ENCODE measurements around the gene SMOC2.

Gene SMOC2

DNA sequence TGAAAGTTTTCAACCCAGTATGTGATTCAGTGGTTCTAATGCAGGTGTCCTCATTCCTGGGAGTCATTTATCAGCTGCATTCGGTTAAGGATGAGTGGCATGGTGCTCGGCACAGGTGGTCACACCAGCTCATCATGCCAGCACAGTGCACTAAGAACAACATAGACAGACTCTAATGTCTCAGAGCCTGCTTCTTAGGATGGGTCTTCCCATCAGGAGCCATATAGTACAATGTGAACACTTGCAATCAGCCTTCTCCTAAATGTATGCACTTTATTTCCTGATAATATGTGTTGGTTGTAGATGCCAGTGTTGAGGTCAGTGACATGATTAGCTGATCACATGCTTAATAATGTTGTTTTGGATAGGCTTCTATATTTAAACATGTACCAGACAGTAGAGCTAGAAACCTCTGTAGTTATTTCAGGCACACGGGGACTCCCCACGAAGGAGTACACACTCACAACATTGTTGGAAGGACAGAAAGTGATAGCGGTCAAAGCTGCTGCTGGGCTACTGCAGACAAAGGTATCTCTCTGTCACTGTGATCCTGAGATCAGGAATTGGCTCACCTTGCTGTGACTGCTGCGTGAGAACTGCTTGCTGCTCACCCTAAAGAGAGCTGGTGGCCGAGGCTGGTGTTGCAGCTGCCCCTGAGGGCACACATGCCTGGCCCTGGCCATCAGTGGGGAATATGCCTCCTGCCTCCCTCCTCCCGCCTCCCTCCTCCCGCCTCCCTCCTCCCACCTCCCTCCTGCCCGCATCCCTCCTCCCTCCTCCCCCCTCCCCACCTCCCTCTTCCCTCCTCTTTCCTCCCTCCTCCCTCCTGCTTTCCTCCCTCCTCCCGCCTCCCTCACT lies 195.4 kb downstream of the SMOC2 start:
- no peak for DNase-seq

DNA sequence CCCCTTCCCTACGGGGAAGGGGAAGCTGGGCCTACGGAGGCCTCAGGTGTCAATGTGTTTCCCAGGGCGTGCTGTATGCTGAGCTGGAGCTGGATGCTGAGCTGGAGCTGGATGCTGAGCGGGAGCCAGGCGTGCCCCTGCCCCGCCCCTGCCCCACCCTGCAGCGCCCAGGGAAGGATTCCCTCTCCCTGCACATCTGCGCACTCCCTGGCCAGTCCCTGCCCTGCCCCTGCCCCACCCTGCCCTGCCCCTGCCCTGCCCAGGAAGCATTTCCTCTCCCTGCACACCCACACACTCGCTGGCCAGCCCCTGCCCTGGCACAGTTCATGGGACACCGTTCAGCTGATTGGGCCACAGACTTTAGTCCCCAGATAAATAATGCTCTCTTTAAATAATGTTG lies 196.8 kb downstream of the SMOC2 start:
- DNase-seq, result peak; percentile 17

DNA sequence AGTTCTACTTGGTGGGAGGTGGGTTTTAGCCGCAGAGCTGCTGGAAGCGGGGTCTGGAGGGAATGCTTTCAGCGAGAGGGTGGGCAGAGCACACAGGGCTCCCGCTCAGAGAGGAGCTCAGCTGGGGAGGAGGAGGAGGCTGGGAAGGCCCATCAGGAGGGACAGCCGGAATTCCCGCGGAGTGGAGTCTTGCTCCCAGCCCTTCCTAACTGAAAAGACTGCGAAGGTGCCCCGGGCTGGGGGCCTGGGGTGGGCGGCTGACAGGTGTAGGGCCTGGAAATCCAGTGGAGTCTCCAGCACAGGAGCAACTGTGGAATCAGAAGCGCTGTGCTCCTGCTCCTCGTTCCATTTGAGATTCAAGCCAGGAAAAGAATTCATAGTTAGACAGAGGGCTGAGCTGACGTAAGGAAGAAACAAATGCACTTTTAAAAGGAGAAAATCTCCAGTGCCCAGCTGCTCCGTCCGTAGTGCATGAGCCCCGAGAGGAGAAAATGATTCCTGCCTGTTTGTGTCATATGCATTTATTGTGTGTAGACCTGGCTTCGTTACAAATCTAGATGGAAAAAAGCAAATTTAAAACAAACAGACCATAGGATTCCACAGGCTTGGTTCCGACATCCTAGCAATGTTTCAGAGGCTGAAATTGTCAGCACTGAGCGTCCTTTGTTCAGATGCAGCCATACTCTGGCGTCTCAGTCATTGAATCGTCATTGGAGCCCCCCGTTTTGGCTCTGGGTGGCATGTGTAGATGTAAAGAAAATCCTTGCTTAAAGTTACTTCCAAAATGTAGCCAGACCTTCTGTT lies 197.7 kb downstream of the SMOC2 start:
- DNase-seq, result no peak

DNA sequence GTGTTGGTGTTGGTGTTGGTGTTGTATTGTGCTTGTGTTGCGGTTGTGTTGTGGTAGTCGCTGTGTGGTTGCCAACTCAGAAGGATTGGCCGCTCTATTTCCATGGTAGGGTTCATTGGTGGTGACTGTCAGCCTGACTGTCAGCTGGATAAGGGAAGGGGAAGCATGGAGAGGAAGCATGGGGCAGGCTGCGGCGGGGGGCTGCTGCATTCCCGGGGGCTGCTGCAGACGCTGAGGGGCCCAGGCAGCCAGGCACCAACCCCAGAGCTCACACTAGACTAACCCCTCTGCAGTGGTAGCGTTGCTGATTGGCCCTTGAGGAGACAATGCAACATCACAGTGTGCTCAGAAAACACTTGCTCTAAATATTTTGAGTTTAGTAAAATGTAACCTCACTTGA lies 199.2 kb downstream of the SMOC2 start:
- DNase-seq, result no peak

- DNase-seq, result no peak
Measured at GRCh38 chr6:168640768-168641167, 199.8 kb downstream of the SMOC2 start.

DNA sequence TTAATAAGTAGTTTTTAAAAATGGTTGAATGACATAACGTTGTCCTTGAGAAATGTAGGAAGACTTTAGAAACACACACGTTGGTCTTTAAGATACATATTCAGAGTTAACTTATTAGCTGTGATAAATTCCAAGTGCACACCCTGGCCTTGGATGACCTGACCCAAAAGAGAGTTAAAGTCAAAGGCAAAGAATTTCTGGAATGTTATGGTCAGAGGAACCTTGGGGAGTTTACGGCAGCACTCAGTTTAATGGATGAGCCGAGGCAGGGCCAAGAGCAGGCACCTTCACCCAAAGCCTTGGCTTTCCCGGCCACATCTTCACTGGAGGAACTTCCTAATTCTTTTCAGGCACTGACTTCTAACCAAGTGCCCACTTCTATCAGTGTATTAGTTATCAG lies 200.5 kb downstream of the SMOC2 start:
- DNase-seq, result no peak

GRCh38 chr6:168643401-168643800 lies 202.4 kb downstream of the SMOC2 start:
- DNase-seq, result no peak

- no peak for DNase-seq
Measured at GRCh38 chr6:168645326-168645725, 204.3 kb downstream of the SMOC2 start.

- DNase-seq, result no peak
Measured at GRCh38 chr6:168647271-168647670, 206.3 kb downstream of the SMOC2 start.

DNA sequence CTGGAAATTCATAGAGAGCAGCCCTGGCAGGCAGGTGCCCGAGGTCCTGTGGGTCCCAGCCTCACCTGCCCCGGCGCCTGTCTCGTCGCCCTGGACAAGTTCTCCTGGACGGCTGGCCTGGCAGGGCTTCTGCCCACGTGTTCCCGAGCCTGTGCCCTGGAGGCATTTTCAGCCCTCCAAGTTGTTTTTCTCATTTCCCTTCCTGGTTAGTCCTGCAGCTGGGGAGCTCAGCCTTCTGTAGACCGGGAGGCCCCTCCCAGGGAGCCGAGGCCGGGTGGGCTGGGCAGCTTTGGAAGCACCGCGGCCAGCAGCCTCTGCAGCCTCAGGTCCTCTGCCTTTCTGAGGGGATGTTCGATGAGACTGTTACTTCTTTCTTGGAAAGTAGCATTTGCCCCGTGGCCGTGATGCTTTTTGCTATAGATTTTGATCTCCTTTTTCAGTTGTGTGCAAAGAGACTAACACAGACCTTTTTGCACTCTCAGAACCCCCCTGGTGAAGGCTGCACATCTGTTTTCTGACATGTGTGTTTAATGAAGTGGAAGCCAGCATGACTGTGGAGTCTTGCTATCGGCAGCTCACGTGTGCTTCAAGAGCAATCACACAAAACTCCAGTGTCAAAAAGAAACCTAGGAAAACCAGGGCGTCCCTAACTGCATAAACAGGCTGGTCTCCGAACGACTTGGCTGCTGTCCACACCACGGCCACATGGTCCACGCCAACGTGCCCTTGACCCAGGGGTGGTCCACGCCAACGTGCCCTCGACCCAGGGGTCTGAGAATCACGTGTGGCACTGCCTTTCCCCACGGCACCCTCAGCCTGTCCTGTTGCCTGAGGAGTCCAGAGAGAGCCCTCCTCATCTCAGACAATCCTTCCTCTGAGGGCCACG lies 207.5 kb downstream of the SMOC2 start:
- DNase-seq, result no peak

DNA sequence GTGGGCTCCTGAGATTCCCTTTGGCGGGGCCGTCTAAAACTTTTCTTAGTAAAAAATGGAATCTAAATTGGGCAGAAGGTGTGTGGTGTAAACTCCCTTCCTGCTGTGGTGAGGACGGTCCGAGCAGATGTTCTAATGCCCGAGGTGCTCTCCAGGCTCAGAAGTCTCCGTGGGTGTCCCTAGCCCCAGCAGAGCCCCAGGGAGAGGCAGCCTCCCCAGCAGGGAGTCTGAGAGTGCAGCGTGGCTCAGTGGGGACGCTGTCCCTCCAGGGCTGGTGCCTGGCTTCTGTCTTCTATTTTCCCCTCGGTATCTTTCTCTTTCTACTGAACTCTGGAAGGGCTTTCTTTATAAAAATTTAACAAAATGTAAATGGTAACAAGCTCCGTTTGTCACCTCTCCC lies 208.2 kb downstream of the SMOC2 start:
- DNase-seq, result no peak

DNA sequence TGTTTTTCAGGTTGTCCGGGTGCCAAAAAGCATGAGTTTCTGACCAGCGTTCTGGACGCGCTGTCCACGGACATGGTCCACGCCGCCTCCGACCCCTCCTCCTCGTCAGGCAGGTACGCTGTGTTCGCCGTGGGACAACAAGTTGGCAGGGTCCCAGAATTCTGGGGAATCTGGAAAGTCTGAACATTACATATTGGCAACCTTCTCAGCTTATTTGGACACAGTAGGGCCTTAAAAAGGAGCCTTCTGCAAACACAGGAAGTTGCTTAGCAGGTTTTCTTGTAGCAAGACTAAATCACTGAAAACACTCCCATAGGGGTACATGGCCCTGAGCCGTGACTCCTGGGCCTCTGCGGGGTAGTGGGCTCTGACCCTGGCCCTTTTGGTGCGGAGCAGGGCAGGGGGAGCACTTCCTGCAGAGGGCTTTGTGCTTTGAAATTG lies 209.7 kb downstream of the SMOC2 start:
- no peak for DNase-seq

GRCh38 chr6:168655462-168656152 lies 214.6 kb downstream of the SMOC2 start:
- no peak for DNase-seq

- no peak for DNase-seq
Measured at GRCh38 chr6:168658059-168658458, 217.1 kb downstream of the SMOC2 start.

- no peak for DNase-seq
Measured at GRCh38 chr6:168660400-168660945, 219.5 kb downstream of the SMOC2 start.

DNA sequence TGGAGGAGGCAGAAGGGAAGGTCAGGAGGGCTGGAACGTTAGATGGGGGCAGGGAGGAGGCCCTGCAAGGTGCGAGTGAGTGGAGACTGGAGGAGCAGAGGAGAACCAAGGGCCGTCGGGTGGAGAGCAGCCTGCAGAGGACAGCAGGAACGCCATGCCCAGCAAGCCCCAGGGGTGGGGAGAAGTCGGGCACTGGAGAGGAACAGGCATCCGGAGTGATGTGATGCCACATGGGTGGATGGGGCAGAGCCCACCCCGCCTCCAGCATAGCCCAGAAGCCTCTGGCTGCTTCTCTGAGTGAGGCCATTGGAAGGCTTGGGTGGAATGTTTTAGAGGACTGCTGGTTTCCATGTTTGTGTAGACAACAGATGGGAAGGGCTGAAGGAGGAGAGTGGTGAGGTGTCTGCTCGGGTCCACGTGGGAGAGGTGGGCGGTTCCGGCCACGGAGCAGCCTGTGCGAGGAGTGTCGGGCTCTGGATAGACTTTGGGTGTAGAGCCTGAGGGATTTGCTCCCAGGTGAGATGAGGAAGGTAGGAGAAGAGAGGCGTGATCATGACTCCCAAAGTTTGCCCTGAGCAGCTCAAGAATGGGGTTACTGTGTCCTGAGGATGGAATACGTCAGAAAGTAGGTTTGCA lies 221.4 kb downstream of the SMOC2 start:
- DNase-seq, result no peak

- no peak for DNase-seq
Measured at GRCh38 chr6:168663041-168663440, 222.1 kb downstream of the SMOC2 start.

DNA sequence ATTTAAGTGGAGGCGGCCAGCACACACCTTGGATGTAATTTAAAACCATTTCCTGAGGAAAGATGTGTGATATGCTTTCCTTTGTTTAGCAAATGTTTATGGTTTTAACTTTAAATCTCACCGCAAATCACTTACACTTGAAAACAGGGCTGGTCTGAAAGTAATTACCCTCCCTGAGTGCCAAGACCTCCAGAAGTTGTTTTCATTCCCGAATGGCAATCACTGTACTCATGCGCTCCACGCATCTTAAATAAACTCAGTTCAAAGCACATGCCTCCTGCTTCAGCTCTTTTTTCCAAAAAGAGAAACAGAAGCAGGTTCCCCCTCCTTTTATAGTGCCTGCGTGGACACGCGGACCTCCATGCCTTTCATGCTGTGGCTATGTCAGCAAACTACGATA lies 224.0 kb downstream of the SMOC2 start:
- peak; percentile 16 for DNase-seq

GRCh38 chr6:168666170-168666569 lies 225.2 kb downstream of the SMOC2 start:
- DNase-seq, result no peak

- no peak for DNase-seq
Measured at GRCh38 chr6:168666699-168667427, 225.9 kb downstream of the SMOC2 start.

DNA sequence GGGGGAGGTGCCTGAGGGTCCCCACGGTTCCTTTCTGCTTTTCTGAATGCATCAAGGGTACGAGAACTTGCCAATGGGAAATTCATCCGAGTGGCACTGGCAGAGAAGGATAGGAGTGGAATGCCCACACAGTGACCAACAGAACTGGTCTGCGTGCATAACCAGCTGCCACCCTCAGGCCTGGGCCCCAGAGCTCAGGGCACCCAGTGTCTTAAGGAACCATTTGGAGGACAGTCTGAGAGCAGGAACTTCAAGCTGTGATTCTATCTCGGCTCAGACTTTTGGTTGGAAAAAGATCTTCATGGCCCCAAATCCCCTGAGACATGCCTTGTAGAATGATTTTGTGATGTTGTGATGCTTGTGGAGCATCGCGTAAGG lies 226.4 kb downstream of the SMOC2 start:
- DNase-seq, result no peak

Data from NCI-H748 treated with DMSO at 0.1 percent for 48 hours (cell line).